Activated naive CD8-positive, alpha-beta T cell treated with anti-CD3 and anti-CD28 coated beads, Interleukin-2, amount 50 U/mL, for 16 hours (primary cell): ENCODE measurements around the gene GTF2F1.
"Not testable (repeated sequence)": the region's sequence is repeated elsewhere in the genome, so short reads cannot be mapped to it uniquely, and the experiment has no call there.

ENCODE experiments used
- DNase-seq: peaks from one replicate; pipeline ENCODE4 v3.0.0-alpha.2; 2020; ENCODE audit warnings: low read depth, low spot score

The GTF2F1 gene, protein sequence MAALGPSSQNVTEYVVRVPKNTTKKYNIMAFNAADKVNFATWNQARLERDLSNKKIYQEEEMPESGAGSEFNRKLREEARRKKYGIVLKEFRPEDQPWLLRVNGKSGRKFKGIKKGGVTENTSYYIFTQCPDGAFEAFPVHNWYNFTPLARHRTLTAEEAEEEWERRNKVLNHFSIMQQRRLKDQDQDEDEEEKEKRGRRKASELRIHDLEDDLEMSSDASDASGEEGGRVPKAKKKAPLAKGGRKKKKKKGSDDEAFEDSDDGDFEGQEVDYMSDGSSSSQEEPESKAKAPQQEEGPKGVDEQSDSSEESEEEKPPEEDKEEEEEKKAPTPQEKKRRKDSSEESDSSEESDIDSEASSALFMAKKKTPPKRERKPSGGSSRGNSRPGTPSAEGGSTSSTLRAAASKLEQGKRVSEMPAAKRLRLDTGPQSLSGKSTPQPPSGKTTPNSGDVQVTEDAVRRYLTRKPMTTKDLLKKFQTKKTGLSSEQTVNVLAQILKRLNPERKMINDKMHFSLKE

DNA sequence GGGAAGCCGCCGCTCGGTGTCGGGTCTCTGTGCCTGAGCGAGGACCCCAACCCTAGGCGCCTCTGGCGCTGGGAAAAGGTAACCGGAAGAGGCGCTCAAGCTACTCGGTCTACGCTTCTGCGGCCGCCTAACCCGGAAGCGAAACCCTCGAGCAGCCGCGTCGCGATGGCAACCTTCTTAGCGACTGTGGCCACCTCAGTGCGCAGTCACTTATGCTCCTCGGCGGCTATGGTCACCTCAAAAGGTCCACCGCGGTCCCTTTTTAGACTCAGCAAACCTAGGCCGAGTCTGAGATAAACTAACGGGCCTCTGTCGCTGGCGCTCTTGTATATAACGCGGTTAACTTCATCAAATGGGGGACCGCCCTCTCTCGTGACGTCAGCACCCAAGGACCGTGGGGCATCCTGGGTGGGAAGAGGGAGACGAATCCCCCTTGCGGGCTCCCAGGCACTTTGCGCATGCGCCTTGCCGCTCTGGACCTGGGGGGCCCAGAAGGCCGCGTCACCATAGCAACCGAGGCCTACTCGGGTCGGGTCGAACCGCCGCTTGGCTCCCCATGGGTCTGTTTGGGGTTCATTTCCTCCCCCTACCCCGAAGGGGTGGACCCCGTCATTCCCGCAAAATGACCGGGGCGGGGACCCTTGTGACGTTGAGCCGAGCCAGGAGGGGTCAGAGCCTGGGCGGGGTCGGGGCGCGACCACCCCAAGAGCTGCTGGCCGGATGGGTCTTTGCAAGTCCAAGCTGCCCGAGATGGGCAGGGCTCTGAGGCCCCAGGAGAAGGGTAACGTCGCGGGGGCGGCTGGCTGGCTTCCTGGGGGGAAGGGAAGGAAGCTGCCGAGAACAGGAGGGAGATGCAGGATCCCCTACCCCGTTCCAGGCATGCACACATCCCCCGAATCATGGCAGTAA is at the start of gene GTF2F1:
TSS of gene GTF2F1 (minus strand) at position 91 of the 909 bp plus-strand sequence. CDS start 169 bp downstream, outside the sequence.
- DNase-seq, result peak; percentile 89

DNA sequence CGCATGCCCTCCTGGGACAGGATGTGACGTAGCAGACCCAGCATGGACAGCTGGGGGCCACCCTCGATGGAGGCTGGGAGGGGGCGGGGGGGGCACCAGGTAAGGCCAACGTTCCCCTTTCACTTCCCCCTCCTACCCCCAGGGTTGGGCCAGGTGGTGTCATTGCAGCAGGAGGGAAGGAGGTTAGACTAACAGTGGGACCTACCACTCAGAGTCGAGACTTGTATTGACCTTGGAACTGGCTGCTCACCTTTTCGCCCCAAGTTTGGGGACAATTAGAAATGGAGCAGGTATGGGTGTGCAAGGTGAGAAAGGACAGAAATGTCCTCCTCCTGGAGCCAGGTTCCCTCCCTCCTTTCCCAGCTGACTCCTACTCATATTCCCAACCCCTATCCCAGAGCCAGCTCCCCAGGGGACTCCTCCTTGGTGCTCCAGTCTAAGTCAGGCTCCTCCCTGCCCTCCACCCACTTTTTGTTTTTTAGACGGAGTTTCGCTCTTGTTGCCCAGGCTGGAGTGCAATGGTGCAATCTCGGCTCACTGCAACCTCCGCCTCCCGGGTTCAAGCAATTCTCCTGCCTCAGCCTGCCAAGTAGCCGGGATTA is 49.2 kb upstream of the GTF2F1 start:
- no peak for DNase-seq

DNA sequence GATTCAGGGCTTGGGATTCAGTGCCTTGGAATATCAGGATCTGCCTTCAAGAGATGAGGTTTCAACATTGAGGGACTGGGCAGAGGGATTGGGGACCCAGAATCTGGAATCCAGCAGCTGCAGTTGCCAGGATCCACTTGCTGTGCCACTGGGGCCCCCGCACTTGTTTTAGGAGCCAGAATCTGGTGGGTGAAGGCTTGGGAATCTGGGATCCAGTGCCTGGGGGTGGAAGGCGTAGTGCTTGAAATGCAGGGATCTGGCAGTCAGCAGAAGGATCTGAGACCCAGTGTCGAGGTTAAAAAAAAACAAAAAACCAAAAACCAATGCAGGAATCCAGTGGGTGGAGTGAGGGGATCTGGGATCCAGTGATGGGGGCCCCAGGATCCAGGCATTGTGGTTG is 47.9 kb upstream of the GTF2F1 start:
- DNase-seq, result no peak

DNA sequence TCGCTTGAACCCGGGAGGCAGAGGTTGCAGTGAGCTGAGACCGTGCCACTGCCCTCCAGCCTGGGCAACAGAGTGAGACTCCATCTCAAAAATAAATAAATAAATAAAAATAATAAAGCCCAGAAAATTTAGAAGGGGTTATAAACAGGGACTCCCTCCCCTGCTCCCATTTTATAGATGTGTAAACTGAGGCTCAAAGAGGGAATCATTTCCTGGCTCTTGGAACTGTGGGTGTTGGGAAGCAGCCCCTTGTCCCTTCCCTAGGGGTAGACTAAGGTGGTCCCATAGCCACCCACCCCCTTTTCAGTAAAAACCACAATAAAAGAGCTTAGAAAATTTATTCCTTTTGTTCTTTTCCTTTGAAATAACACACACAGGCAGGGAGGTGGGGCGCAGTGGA is 46.8 kb upstream of the GTF2F1 start:
- DNase-seq, result no peak

DNA sequence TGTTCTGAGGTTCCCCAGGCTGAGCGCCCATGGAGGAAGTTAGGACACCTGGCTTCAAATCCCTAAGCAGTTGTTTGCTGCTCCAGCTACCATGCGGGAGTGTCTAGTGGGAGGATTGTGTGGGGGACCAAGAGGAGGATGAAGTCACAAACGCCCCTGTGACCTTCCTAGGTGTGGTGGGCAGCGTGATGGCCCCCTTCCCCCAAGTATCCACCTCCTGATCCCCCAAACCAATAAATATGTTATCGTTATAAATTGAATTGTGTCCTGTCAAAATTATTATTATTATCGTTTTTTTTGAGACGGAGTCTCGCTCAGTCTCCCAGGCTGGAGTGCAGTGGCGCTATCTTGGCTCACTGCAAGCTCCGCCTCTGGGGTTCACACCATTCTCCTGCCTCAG is 40.7 kb upstream of the GTF2F1 start, which contains the start of gene SLC25A41:
TSS of gene SLC25A41 (minus strand) at position 101 of the 400 bp plus-strand sequence. CDS start at position 31, 70 bp downstream.
- no peak for DNase-seq

DNA sequence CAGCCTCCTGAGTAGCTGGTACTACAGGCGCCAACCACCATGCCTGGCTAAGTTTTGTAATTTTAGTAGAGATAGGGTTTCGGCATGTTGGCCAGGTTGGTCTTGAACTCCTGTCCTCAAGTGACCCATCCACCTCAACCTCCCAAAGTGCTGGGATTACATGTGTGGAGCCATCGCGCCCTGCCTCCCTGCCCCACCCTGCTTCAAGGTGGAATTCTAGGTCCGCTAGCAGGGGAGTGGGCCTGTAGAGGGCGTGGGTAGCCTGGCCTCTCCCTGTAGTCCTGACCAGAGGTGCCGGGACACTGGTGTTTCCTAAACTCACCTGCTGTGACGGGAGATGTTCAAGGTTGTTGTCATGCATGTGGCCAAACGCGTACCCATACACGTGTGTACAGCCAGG is 40.2 kb upstream of the GTF2F1 start:
- DNase-seq, result no peak

DNA sequence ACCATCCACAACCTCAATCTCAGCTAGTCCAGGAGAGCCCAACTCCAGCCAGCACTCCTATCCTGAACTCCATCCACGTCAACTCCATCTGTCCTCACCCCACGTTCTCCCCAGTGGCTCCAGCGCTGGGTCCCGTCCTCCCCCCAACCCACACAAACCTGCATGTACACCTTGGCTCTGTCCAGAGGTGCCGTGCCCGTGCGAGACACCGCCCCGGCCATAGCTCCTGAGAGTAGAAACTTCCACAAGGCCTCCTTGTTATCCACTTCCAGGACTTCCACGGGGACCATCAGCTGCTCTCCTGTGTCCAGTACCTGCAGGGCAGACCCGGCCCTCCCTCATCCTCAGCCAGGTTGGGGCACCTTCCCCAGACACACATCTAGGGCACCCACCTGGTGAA is 38.9 kb upstream of the GTF2F1 start:
- no peak for DNase-seq

DNA sequence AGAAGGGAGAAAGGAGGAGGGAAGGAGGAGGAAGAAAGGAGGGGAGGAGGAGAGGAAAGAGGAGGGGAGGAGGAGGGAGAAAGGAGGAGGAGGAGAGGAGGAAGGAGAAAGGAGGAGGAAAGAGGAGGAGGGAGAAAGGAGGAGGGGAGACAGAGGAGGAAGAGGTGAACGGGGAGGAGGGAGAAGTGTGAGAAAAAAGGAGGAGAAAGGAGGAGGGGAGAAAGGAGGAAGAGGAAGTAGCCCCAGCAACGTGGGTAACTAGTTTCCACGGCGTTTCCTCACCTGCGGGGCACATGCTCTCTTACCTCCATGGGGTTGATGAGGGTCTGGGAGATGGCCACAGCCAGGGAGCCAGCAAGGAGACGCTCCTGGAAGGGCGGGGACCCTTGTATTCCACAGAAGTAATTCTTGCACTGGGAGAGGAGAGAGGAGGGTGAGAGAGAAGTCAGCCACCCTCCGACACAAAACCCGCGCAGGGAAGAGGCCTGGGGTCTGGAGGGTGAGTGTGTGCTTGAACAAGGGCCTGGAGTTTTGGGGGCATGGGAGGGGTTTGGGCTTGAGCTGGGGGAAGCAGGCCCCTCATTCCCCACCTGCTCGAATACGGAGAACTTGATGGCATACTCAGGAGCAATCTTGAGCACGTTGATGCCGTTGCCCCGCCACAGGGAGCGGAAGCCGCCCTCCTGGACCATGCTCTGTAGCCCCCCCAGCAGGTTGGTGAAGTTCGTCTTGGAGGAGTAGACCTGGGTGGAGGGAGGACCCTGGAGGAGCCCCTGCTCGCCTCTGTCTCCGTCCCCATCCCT is 36.7 kb upstream of the GTF2F1 start:
- no peak for DNase-seq

DNA sequence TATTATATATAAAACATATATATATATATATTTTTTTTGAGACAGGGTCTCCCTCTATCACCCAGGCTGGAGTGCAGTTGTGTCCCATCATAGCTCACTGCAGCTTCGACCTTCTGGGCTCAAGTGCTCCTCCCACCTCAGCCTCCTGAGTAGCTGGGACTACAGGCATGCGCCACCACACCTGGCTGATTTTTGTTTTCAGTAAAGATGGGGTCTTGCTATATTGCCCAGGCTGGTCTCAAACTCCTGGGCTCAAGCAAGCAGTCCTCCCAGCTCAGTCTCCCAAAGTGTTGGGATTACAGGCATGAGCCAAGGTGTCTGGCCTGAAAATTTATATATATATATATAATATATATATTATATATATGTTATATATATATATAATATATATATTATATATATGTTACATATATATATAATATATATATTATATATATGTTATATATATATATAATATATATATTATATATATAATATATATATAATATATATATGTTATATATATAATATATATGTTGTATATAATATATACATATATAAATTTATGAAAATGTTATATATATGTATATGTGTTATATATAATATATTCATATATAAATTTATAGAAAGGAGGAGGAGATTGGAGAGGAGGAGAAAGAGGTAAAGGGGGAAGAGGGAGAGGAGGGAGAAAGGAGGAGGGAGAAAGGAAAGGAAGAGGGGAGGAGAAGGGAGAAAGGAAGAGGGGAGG is 35.9 kb upstream of the GTF2F1 start:
- not testable (repeated sequence) for DNase-seq

DNA sequence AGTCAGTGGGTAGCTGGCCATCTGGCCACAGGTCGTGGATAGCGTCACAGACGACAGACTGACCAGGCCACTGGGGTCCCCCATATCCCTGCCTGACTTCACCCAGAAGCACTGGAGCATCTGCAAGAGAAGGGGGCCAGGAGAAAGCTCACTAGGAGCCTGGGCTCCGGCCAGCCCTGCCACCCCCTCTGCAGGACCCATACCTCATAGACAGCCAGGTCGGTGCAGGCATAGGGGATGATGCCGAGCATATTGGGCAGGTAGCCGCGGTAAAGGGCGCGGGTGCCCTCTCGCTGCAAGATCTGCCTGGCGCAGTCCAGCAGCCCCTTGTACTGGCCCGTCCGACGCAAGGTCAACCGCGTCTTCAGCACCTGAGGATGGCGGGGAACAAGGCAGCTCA is 34.2 kb upstream of the GTF2F1 start:
- no peak for DNase-seq

DNA sequence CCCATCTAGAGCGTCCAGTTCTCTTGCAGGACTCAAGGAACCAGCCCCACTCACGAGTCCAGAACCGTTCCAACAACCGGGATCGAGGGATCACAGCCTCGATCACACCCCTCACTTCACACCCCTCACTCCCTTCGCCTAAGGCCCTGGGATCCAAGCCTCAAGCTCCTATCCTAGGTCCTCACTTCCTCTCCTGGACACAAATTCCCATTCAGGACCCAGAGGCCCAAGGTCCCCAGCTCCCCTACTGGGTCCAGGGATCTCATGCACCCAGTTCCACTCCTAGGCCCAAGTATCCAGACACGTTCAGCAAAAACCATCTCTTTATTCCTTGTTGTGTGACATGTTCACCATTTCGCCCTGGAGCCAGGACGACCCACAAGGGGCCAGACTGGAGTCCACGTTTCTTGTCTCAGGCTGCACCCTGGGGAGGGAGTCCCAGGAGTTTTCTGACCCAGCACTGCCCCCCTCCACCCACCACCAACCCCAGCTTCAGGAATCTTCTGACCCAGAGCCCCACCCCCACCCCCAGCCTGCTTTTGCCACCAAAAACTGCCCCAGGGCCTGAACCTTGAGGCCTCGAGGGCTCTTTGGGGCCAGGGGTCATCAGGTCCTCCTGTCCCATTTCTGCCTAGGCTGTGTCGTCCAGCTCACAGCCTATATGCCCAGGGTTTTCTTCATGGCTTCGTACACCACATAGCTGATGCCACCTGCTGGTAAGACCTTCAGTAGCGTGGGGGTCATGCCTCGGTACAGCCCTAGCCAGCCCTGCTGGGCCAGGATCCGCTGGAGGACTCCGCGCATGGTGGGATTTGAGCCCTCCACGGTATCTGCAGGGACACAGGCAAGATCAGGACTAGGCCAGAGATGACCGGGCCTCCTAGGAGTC is 33.0 kb upstream of the GTF2F1 start:
- no peak for DNase-seq

DNA sequence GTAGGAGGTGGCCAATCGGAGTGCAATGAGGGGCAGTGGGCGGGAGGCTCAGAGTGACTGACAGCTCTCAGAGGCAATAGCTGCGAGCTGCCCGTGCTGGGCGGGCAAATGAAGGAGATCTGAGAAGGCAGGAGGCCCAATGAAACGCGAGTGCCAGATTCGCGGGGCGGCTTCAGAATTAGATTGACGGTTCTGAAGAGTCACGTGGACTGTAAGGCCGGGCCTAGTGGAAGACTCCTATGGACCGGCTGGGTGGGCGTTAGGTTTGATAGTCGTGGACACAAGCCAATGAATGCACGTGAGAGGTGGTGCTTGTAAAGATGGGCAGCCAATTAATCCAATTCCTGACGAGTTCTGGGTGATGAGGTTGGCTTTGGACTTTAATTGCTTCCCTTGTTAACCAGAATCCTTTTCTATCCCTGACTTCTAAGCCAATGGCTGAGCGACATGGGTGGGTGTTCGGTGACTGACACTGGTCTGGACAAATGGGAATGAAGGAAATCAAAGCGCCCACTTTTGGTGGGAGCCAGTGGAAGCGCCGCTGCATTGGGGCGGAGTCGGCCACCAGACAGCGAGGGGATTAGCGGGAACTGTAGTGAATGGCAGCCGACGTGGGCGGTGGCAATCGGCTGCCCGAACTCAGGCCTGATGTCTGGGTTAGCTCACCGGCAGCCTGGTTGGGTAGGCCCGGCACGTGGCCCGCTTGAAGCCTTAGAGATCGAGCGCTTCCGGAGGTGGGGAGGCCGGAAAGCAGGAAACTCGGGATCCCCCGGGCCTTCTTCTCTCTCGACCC is 32.2 kb upstream of the GTF2F1 start:
- peak; percentile 98 for DNase-seq

DNA sequence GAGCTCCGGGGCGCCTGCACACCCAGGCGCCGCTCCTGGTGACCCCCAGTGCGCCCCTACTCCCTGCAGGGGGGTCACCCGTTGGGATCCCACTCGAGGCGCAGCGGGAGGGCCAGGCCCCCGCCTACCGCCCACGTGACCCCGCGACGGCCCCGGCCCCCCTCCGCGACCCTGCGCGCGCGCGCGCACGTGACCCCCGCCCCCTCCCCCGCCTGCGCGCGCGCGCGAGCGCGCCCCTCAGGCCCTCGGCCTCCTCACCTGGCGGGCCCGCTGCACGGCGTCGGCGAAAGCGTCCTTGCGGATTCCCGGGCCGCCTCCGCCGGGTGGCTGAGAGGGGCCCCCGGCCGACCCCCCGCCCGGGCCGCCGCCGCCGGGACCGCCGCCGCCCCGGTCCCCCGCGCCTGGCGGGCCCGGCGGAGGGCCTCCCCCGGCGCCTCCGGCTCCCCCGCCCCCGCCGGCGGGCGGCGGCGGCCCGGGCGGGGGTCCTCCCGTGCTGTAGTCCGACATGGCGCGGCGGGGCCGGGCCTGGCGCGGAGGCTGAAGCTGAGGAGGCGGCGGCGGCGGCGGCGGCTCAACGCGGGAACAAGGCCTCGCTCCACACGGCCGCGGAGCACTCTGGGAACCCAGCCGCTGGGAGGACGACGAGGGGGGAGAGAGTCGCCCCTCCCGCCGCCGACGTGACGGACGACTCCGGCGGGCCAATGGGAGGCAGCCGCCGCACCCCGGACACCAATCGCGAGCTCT is 31.4 kb upstream of the GTF2F1 start, which contains the start of gene KHSRP:
TSS of gene KHSRP (minus strand) at position 617 of the 744 bp plus-strand sequence. CDS start at position 507, 110 bp downstream.
- DNase-seq, result no peak

DNA sequence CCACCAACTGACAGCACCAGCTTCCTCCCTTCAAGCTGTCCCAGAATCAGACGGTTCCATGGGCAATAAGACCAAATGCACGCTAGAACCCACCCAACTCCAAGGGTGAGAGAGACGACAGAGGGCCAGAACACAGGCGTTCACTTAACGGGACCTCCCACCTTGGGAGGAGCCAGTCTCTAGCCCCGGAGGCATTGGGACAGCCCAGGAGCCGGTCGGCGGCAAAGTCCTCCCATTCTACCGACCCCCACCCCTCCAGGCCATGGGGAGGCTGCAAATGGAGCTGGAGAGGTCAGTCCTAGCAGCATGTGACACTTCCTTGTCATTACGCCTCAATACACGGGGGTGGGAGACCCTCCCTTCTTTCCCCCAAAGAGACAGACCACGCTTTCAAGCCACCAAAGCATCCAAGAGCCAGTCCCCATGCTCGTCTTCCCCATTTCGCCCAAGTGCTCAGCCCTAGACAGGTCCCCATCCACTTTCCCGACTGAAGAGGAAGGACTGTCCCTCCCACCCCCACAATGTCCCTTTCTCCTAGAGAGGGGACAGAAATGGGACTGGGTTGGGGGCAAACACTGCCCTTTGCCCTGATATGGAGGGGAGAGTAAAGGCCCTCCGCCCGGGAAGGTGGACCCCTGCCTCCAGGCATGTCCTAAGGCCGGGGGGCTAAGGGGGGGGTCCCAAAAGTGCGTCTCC is 30.7 kb upstream of the GTF2F1 start:
- no peak for DNase-seq

DNA sequence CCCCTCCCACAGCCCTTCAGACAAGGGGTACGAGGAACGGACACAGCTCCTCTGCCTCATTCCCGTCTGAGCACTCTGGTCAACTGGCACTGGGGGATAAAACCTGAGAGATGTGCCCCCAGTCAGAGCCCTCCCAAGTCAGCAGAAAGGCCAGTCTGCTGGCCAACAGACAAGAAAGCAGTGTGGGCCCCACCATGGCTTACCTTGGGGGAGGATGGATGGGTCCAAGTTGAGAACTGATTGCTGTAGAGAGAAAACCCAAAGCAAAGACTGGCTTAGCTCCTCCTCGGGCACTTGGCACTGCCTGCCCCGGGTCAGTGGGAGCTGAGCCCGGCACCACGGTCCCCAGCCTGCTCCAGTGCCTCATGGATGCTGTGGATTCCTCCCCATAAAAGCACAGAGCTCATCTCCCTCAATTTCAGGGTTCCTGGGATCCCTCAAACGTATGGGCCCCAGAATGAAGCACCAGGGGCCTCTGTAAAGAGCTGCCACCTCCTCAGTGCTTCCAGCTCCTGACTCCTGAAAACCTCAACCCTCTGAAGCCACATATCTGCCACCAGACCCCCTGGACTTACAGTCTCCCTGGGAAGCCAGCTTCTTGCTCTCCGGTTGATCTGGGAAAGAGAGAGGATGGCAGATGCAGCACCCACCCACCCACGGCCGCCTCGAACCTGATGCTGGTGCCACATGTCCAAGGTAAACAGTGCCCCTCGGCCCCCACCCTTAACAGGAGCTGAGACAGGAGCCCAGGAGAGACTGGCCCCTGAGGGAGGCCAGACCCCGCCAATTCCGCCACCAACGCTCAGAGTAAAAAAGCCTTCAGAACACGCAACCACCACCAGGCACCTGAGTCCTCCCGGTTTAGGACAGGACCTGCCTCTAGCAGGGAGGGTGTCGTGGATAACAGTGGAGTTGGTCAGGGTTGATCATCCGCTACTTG is 28.4 kb upstream of the GTF2F1 start:
- no peak for DNase-seq

DNA sequence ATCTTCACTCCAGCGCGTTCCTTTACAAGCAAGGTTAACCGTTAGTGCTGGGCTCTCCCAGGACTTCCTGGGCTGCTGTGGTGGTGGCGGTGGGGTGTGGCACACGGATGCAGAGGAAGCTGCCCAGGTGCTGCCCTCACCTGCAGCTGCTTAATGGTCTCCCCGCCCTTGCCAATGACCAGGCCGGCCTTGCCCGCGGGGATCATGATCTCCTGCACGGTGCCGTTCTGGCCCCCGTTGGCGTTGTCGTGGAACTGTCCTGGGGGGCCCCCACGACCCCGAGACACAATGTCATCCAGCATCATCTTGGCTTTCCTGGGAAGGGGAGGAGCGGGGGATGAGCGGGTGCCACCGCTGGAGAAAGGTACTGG is 25.6 kb upstream of the GTF2F1 start:
- no peak for DNase-seq
